HG02852 (cell line): ENCODE measurements around the gene MR1.

ENCODE experiments used
- ATAC-seq: cut with Tn5 transposase; IDR thresholded peaks from one replicate; pipeline ENCODE4 v1.9.1; 2021; ENCODE audit warnings: mild to moderate bottlenecking, moderate library complexity; ENCODE audit not compliant: unreplicated experiment

The MR1 gene

GRCh38 chr1:181090641-181091126 lies 56.9 kb downstream of the MR1 start:
- ATAC-seq, result no peak

GRCh38 chr1:181091309-181092040 lies 57.7 kb downstream of the MR1 start:
- no peak for ATAC-seq

GRCh38 chr1:181092056-181092455 lies 58.3 kb downstream of the MR1 start:
- no peak for ATAC-seq

- ATAC-seq, result no peak
Observed at GRCh38 chr1:181092883-181093458, 59.2 kb downstream of the MR1 start.

GRCh38 chr1:181094416-181095212 lies 60.8 kb downstream of the MR1 start:
- no peak for ATAC-seq

GRCh38 chr1:181095260-181095659 lies 61.5 kb downstream of the MR1 start:
- no peak for ATAC-seq

- ATAC-seq, result no peak
Observed at GRCh38 chr1:181095763-181096184, 62.0 kb downstream of the MR1 start.

GRCh38 chr1:181097242-181097641 lies 63.5 kb downstream of the MR1 start:
- no peak for ATAC-seq

GRCh38 chr1:181099152-181100014 lies 65.6 kb downstream of the MR1 start:
- peak; percentile 61 for ATAC-seq

- ATAC-seq, result no peak
Observed at GRCh38 chr1:181100015-181100905, 66.5 kb downstream of the MR1 start.

GRCh38 chr1:181100934-181101333 lies 67.2 kb downstream of the MR1 start:
- no peak for ATAC-seq

GRCh38 chr1:181101581-181102226 lies 67.9 kb downstream of the MR1 start:
- ATAC-seq, result no peak

- ATAC-seq, result no peak
Observed at GRCh38 chr1:181102841-181103240, 69.1 kb downstream of the MR1 start.

- ATAC-seq, result no peak
Observed at GRCh38 chr1:181103399-181103798, 69.6 kb downstream of the MR1 start.

GRCh38 chr1:181104042-181104789 lies 70.4 kb downstream of the MR1 start:
- no peak for ATAC-seq

- peak; percentile 6 for ATAC-seq
Observed at GRCh38 chr1:181104790-181105133, 71.0 kb downstream of the MR1 start.

- ATAC-seq, result peak; percentile 79
Observed at GRCh38 chr1:181105134-181106021, 71.6 kb downstream of the MR1 start.

GRCh38 chr1:181106022-181106312 lies 72.2 kb downstream of the MR1 start:
- no peak for ATAC-seq
